ENCODE results near the gene JARID2.

GRCh38 chr6:15421945-15422733, 176.3 kb downstream of the JARID2 start:
- TF ChIP-seq CTCF (conservative IDR thresholded peaks at IDR 0.05; ENCODE audit: low read length) (no peak), EZH2phosphoT487 (IDR thresholded peaks at IDR 0.05; ENCODE audit: borderline replicate concordance, low read depth, low read length) (no peak)
